PC-9 (cell line): ENCODE data around the gene ZFAND2B. TPM values are rescaled to one million over a fixed set of nuclear protein-coding genes. Genes with fewer than 3 reads are reported as not detected.

Experiments used
- BruUV-seq: library from RNA; stranded (reverse); fragments of 400-500 nt; replicated peaks from 2 replicates; lab custom pipeline; 2021; lab: Mats Ljungman, UMichigan
- CTCF ChIA-PET: fragments of 300-600 bp; sonication (Branson Sonifier 250); formaldehyde crosslinking; loops from one replicate; lab custom pipeline; 2022; ENCODE audit warnings: antibody characterized with exemption; lab: Charles Lee
- POLR2A ChIA-PET: fragments of 300-600 bp; sonication (Branson Sonifier 250); formaldehyde crosslinking; loops from one replicate; lab custom pipeline; 2022; ENCODE audit warnings: antibody characterized with exemption; ENCODE audit not compliant: unreplicated experiment; lab: Charles Lee
- DNase-seq, 2 experiments: peaks; one replicate each; pipeline versions ENCODE4 v3.0.0 to v3.0.0-alpha.2; 2015 to 2022; ENCODE audit warnings: mixed read lengths in 1 of 2
- H2AFZ ChIP-seq: fragments of 200-600 bp; sonication (generic); 2 replicates; pipeline ENCODE4 v1.8.1; 2017; ENCODE audit warnings: antibody characterized with exemption
- H3F3A ChIP-seq: fragments of 200-600 bp; sonication (generic); 2 replicates; pipeline ENCODE4 v1.8.1; 2017; ENCODE audit warnings: antibody characterized with exemption, mild to moderate bottlenecking, low read depth; ENCODE audit not compliant: insufficient read depth
- H3K27ac ChIP-seq: fragments of 200-600 bp; sonication (generic); 2 replicates; pipeline ENCODE4 v1.6.1; 2016; ENCODE audit warnings: mixed run types
- H3K27me3 ChIP-seq: fragments of 200-600 bp; sonication (generic); 2 replicates; pipeline ENCODE4 v1.6.1; 2016; ENCODE audit warnings: low read depth, mixed run types; ENCODE audit not compliant: insufficient read depth
- H3K36me3 ChIP-seq: fragments of 200-600 bp; sonication (generic); 2 replicates; pipeline ENCODE4 v1.6.1; 2016; ENCODE audit warnings: low read depth, mixed run types
- H3K4me1 ChIP-seq: fragments of 200-600 bp; sonication (generic); replicated peaks from 2 replicates; pipeline ENCODE4 v1.6.1; 2016; ENCODE audit warnings: mixed run types; ENCODE audit not compliant: insufficient read depth
- H3K4me2 ChIP-seq: fragments of 200-600 bp; sonication (generic); 2 replicates; pipeline ENCODE4 v1.6.1; 2017; ENCODE audit warnings: mixed run types
- H3K4me3 ChIP-seq: fragments of 200-600 bp; sonication (generic); 2 replicates; pipeline ENCODE4 v1.6.1; 2016; ENCODE audit warnings: mixed run types
- H3K79me2 ChIP-seq: fragments of 200-600 bp; sonication (generic); 2 replicates; pipeline ENCODE4 v1.6.1; 2017; ENCODE audit warnings: low read depth, mixed run types
- H3K9me2 ChIP-seq: fragments of 200-600 bp; sonication (generic); 2 replicates; pipeline ENCODE4 v1.8.1; 2017; ENCODE audit warnings: mild to moderate bottlenecking; ENCODE audit not compliant: insufficient read depth
- H3K9me3 ChIP-seq: fragments of 200-600 bp; sonication (generic); 2 replicates; pipeline ENCODE4 v1.8.1; 2016; ENCODE audit warnings: low read depth; ENCODE audit not compliant: insufficient read depth
- H4K20me1 ChIP-seq: fragments of 200-600 bp; sonication (generic); 2 replicates; pipeline ENCODE4 v1.8.1; 2017; ENCODE audit not compliant: insufficient read depth
- EZH2 ChIP-seq: fragments of 200-600 bp; sonication (generic); IDR thresholded peaks from 2 replicates; pipeline ENCODE4 v1.8.0; 2017; ENCODE audit warnings: antibody characterized with exemption, low read depth
- intact Hi-C: fragments of 100-400 bp; cut with micrococcal nuclease; formaldehyde crosslinking; loops from one replicate; pipeline ENCODE4 v1.10.0; 2022; ENCODE audit not compliant: unreplicated experiment
- total RNA-seq: library from RNA; stranded (reverse); gene quantifications from 2 replicates; pipeline ENCODE4 v1.2.3, GENCODE V29; 2021
- TF ChIP-seq, protein P1 (sequence below): fragments of 200-600 bp; sonication (generic); conservative IDR thresholded peaks from 2 replicates; pipeline ENCODE4 v1.6.1; 2017; ENCODE audit warnings: mixed run types, antibody characterized with exemption, mild to moderate bottlenecking, moderate library complexity

Gene ZFAND2B
- total RNA-seq, 1 experiment from 2014 or later, result 24.6 TPM

DNA sequence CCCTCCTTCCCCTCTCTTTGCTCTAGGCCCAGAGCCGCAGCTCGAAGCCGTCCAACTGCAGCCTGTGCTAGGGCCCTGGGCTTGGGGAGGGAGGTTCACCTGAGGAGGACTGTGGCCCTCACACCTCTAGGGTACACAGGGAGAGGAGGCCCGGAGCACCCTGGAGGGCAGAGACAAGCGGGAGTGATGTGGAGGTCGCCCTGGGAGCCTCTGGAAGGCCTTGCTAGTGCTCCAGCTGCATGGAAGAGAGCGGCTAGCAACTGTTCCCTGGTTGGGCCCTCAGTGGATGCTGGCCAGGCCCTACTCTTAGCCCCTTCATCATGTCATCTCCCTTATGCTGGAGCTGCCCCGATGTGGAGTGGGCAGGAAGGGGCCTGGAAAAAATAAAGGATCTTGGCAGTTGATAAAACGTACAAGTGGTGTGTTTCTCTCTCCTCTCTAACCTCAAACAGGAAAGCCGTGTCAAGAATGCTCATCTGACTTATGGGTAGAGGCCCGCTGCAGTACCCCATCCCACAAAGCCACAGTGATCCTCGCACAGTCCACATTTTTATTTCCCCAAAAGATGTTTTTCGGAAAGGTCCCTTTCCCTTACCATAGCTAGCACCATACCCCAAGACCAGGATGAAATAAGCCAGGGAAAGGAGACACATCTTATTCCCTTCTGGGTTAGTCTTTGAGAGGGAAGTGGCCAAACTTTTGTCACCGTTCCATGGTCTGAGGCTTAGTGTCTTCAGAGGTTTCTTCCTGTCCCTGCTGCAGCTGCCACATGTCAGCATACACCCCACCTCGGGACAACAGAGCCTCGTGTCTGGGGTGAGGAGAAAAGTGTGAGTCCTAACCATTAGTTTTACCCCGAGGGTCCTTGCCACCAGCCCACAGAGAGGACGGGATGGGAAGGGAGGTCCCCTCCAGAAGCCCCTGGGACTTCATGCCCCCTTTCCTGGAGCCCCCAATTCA, 2.9 kb downstream of the ZFAND2B start:
- TF ChIP-seq, protein P1, sequence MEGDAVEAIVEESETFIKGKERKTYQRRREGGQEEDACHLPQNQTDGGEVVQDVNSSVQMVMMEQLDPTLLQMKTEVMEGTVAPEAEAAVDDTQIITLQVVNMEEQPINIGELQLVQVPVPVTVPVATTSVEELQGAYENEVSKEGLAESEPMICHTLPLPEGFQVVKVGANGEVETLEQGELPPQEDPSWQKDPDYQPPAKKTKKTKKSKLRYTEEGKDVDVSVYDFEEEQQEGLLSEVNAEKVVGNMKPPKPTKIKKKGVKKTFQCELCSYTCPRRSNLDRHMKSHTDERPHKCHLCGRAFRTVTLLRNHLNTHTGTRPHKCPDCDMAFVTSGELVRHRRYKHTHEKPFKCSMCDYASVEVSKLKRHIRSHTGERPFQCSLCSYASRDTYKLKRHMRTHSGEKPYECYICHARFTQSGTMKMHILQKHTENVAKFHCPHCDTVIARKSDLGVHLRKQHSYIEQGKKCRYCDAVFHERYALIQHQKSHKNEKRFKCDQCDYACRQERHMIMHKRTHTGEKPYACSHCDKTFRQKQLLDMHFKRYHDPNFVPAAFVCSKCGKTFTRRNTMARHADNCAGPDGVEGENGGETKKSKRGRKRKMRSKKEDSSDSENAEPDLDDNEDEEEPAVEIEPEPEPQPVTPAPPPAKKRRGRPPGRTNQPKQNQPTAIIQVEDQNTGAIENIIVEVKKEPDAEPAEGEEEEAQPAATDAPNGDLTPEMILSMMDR, result no peak
- no peak for TF ChIP-seq EZH2
- no TSS peak for BruUV-seq
- Histone ChIP-seq H2AFZ (no peak overlapping the region), H3K4me2 (no peak overlapping the region), H3K27ac (no peak overlapping the region), H3K4me1 (peaks cover 18% of the 10 kb centered on the region), H3F3A (peaks cover 14% of the 10 kb centered on the region; the same call in 1 of the 2 replicates), H3K27me3 (no peaks in the 10 kb centered on the region), H4K20me1 (no peaks in the 10 kb centered on the region), H3K4me3 (no peak overlapping the region), H3K36me3 (no peaks in the 10 kb centered on the region), H3K79me2 (no peaks in the 10 kb centered on the region), H3K9me2 (no peaks in the 10 kb centered on the region), H3K9me3 (no peaks in the 10 kb centered on the region)
- POLR2A ChIA-PET, result no interaction called here
- DNase-seq, result no peak
- CTCF ChIA-PET, result no interaction called here
- intact Hi-C loops, result no loop called here

DNA sequence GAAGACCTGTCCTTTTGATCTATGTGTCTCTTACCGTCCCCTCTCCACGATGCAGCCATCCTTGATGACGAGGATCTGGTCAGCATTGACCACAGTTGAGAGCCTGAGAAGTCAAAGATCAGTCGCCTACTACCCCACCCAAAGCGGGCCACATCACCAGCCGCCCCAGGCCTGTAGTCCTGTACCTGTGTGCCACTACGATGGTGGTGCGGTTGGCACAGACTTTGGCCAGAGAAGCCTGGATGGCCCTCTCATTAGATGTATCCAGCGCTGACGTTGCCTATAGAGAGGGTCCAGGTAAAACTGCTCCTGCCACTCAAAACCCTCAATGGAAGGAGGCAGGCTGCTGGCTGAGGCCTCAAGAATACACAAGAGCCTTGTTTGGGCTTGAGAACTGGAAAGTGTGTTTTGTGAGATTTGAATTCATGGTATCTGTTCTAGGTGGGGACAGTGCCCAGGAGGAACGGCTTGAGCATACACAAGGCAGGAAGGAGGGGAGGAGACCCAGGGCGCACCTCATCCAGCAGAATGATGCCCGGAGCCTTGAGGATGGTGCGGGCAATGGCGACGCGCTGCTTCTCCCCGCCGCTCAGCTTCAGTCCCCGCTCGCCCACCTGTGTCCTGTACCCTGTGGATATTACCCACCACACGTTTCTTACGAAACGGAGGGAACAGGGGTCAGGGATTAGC, 3.8 kb downstream of the ZFAND2B start:
- no peaks in the 10 kb centered on the region for H3K36me3 ChIP-seq
- peaks cover 18% of the 10 kb centered on the region for H3K4me1 ChIP-seq
- no peak for TF ChIP-seq EZH2
- TF ChIP-seq, protein P1, result no peak
- no peak for DNase-seq
- H3K4me3 ChIP-seq, result no peak overlapping the region
- H3K27ac ChIP-seq, result no peak overlapping the region
- H3K4me2 ChIP-seq, result no peak overlapping the region
- H3K9me2 ChIP-seq, result no peaks in the 10 kb centered on the region
- no peaks in the 10 kb centered on the region for H3K27me3 ChIP-seq
- intact Hi-C loops, result no loop called here
- no peaks in the 10 kb centered on the region for H3K79me2 ChIP-seq
- ChIA-PET POLR2A (no interaction called here), CTCF (interaction anchor here (0.6 kb wide), 1 partner anchor 85 kb away, joined by 4 read pairs; no protein-coding TSS in a partner anchor)
- H4K20me1 ChIP-seq, result no peaks in the 10 kb centered on the region
- peaks cover 14% of the 10 kb centered on the region; the same call in 1 of the 2 replicates for H3F3A ChIP-seq
- BruUV-seq, result no TSS peak
- no peaks in the 10 kb centered on the region for H3K9me3 ChIP-seq
- no peak overlapping the region for H2AFZ ChIP-seq

DNA sequence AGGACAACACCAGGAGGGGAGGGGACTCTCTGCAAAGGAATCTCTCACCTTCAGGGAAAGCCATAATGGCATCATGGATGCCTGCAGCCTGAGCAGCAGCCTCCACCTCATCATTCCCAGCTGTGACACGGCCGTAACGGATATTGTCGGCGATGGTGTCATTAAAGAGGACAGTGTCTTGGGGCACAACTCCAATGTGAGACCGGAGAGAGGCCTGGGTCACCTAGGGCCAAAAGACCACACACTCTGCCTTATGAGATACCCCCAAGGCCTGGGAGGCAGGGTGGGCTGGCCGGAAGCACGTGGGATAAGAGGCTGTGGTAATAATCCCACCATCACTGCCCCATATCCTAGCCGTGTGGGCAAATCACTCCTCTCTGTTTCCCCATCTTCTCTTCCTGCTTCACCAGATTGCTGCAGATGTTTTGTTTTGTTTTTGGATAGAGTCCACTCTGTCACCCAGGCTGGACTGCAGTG, 4.3 kb downstream of the ZFAND2B start:
- H3K27ac ChIP-seq, result no peak overlapping the region
- H2AFZ ChIP-seq, result no peak overlapping the region
- no peak overlapping the region for H3K4me2 ChIP-seq
- TF ChIP-seq, protein P1, result no peak
- TF ChIP-seq EZH2, result no peak
- H3K4me1 ChIP-seq, result peaks cover 15% of the 10 kb centered on the region
- DNase-seq, result no peak
- H4K20me1 ChIP-seq, result no peaks in the 10 kb centered on the region
- H3K79me2 ChIP-seq, result no peaks in the 10 kb centered on the region
- intact Hi-C loops, result loop anchor here (1.0 kb wide), 1 partner anchor 40 kb away; no protein-coding TSS in a partner anchor
- BruUV-seq, result no TSS peak
- POLR2A ChIA-PET, result interaction anchor here (0.6 to 0.7 kb wide), 2 partner anchors 52 to 69 kb away, joined by 4 to 7 read pairs; partner anchors contain the start of gene DNAJB2
- H3F3A ChIP-seq, result peaks cover 12% of the 10 kb centered on the region; the same call in 1 of the 2 replicates
- H3K4me3 ChIP-seq, result no peak overlapping the region
- H3K36me3 ChIP-seq, result no peaks in the 10 kb centered on the region
- H3K9me2 ChIP-seq, result no peaks in the 10 kb centered on the region
- CTCF ChIA-PET, result interaction anchor here (0.6 kb wide), 1 partner anchor 84 kb away, joined by 4 read pairs; no protein-coding TSS in a partner anchor
- H3K27me3 ChIP-seq, result no peaks in the 10 kb centered on the region
- H3K9me3 ChIP-seq, result no peaks in the 10 kb centered on the region
